Activated CD4-positive, alpha-beta memory T cell treated with anti-CD3 and anti-CD28 coated beads, Interleukin-2, amount 10 ng/mL, durations not matched to agents 7 days and 5 days (primary cell): Measurements from ENCODE around the gene CAMK2G. TPM values are rescaled to one million over a fixed set of nuclear protein-coding genes. Genes with fewer than 3 reads are reported as not detected.

Experiments used
- CTCF ChIA-PET: fragments of 350-600 bp; sonication (Branson Sonifier 250); formaldehyde crosslinking; loops from one replicate; lab custom pipeline; 2021; ENCODE audit warnings: antibody characterized with exemption, inconsistent platforms; lab: Charles Lee
- POLR2A ChIA-PET: fragments of 350-600 bp; sonication (Branson Sonifier 250); formaldehyde crosslinking; loops from one replicate; lab custom pipeline; 2021; ENCODE audit warnings: antibody characterized with exemption; lab: Charles Lee
- DNase-seq: peaks from one replicate; pipeline ENCODE4 v3.0.0-alpha.2; 2020
- H3K27ac Mint-ChIP-seq: one replicate; pipeline ENCODE4 v1.8.0; 2021; ENCODE audit warnings: mild to moderate bottlenecking, mixed read lengths
- H3K27me3 Mint-ChIP-seq: one replicate; pipeline ENCODE4 v1.8.0; 2021; ENCODE audit warnings: mixed read lengths
- H3K36me3 Mint-ChIP-seq: one replicate; pipeline ENCODE4 v1.8.0; 2021; ENCODE audit warnings: low read depth, mixed read lengths
- H3K4me1 Mint-ChIP-seq: one replicate; pipeline ENCODE4 v1.8.0; 2021; ENCODE audit warnings: mixed read lengths
- H3K4me3 Mint-ChIP-seq: one replicate; pipeline ENCODE4 v1.8.0; 2021; ENCODE audit warnings: mild to moderate bottlenecking, mixed read lengths
- H3K9me3 Mint-ChIP-seq: one replicate; pipeline ENCODE4 v1.8.0; 2021; ENCODE audit warnings: mixed read lengths
- total RNA-seq, 2 experiments: library from RNA; stranded (reverse); gene quantifications; one replicate each; pipeline ENCODE4 v1.2.3, GENCODE V29; 2021

CAMK2G gene
- total RNA-seq, 2 experiments from 2014 or later: 46.4 to 48.5 TPM

DNA sequence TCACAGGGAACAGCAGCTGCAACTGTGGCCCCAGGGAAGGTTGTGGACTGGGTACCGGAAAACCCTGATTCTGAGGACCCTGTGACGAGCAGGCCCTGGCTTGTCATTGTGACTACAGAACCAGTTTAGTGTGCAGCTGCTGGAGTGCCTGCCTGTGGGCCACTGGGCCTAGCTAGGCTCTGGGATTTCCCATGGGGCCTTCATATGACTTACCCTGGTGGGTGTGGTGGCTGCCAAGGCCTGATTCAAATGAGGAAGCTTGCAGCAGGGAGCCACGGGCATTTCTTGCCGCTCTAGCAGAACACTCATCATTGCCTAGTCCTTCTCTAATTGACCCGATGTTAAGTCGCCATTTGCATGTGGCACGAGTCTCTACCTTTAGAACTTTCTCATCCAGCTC is 14.7 kb upstream of the CAMK2G start:
- Mint-ChIP-seq H3K9me3 (no peaks in the 10 kb centered on the region), H3K4me3 (no peak overlapping the region), H3K36me3 (no peaks in the 10 kb centered on the region), H3K4me1 (peaks cover 18% of the 10 kb centered on the region), H3K27me3 (peaks cover 4% of the 10 kb centered on the region), H3K27ac (no peak overlapping the region)
- ChIA-PET CTCF (interaction anchor here (0.9 to 16.3 kb wide), 9 partner anchors 10 to 192 kb away, joined by 3 to 415 read pairs (median 5); no protein-coding TSS in a partner anchor), POLR2A (interaction anchor here (0.9 to 3.6 kb wide), 3 partner anchors 10 to 170 kb away, joined by 3 to 26 read pairs (median 3); no protein-coding TSS in a partner anchor)
- DNase-seq: no peak

GRCh38 chr10:73888514-73888913 is 14.2 kb upstream of the CAMK2G start:
- H3K36me3 Mint-ChIP-seq: no peaks in the 10 kb centered on the region
- CTCF ChIA-PET: interaction anchor here (0.9 to 16.3 kb wide), 9 partner anchors 9 to 190 kb away, joined by 3 to 415 read pairs (median 7); no protein-coding TSS in a partner anchor
- peaks cover 16% of the 10 kb centered on the region for H3K4me1 Mint-ChIP-seq
- no peak overlapping the region for H3K27ac Mint-ChIP-seq
- no peak overlapping the region for H3K4me3 Mint-ChIP-seq
- peaks cover 4% of the 10 kb centered on the region for H3K27me3 Mint-ChIP-seq
- POLR2A ChIA-PET: interaction anchor here (1.2 to 3.6 kb wide), 2 partner anchors 9 to 52 kb away, joined by 3 to 26 read pairs; no protein-coding TSS in a partner anchor
- DNase-seq: no peak
- no peaks in the 10 kb centered on the region for H3K9me3 Mint-ChIP-seq

DNA sequence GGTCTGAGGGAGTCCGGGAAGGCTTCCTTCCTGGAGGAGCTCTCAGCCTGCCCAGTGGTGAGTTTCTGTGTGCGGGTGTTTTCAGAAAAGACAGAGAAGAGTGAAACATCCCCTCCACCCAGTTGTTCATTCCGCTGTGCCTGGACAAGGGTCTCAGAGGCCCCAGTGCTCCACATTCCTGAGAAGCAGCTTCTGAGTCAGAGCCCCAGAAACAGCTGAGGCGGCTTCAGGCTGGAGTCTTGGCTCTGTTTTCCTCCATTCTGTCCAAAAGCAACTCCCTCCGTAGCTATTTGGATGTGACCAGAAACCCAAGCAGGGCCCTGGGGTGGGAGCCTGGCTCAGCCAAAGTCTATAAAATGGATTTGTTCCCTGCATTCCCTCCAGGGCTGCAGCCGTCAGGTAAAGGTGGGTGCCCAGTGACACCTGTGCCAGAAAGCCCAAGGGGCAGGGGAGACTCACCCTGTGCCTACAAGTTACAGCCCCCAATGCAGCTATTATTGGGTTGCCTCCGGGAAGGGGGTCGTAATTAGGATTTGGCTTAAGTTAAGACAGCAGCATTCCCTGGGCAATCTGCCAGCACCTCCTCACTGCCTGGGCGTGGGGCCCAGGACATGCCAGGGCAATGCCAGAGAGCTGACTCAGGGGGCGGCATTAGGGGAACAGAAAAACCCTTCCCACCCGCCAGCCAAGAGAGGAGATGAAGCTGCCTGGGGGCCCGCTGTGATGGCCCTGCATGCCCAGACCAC is 13.1 kb upstream of the CAMK2G start:
- POLR2A ChIA-PET: interaction anchor here (0.8 to 3.6 kb wide), 4 partner anchors 8 to 169 kb away, joined by 3 to 26 read pairs (median 4); no protein-coding TSS in a partner anchor

DNA sequence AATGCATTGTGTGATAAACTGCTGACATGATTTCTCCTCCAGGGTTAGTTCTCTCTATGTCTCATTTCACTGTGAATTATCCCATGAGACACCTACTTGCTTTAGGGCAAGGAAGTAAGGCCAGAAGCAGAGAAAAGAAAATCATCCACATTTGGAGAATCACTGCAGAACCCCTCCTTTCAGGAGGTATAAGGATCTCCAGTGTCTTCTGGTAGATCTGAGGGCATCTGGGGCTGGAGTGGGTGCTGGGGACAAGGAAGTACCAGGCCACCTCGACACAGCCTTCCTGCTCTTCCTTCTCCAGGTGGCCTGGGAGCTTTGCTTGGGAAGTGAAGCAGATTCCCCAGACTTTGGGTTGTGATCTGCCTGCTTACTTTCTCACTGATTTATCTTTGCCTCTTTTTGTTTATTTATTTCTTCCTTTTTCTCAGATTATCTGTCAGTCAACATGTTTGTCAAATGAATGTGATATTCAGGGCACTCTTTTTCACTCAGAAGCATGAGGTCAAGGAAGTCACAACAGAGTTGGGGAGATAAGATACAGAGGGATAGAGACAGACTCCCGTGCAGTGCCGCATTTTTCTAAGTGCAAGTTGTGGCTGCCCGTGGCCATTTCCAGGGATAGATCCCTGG is 12.4 kb upstream of the CAMK2G start:
- H3K9me3 Mint-ChIP-seq: no peaks in the 10 kb centered on the region
- CTCF ChIA-PET: interaction anchor here (0.7 to 16.3 kb wide), 57 partner anchors 7 to 357 kb away, joined by 3 to 415 read pairs (median 4); partner anchors contain the start of gene VCL
- no peak overlapping the region for H3K27ac Mint-ChIP-seq
- H3K27me3 Mint-ChIP-seq: no peaks in the 10 kb centered on the region
- POLR2A ChIA-PET: interaction anchor here (0.7 to 3.6 kb wide), 9 partner anchors 24 to 170 kb away, joined by 3 to 26 read pairs (median 4); partner anchors contain the start of gene PLAU
- H3K4me1 Mint-ChIP-seq: peaks cover 16% of the 10 kb centered on the region
- H3K36me3 Mint-ChIP-seq: no peaks in the 10 kb centered on the region
- no peak for DNase-seq
- no peak overlapping the region for H3K4me3 Mint-ChIP-seq

More for the DNA sequence above, 13.1 kb upstream of the CAMK2G start:
- Mint-ChIP-seq H3K9me3 (no peaks in the 10 kb centered on the region), H3K4me1 (peaks cover 16% of the 10 kb centered on the region), H3K4me3 (no peak overlapping the region), H3K27ac (no peak overlapping the region), H3K36me3 (no peaks in the 10 kb centered on the region), H3K27me3 (peaks cover 2% of the 10 kb centered on the region)
- no peak for DNase-seq
- CTCF ChIA-PET: interaction anchor here (0.5 to 16.3 kb wide), 22 partner anchors 8 to 227 kb away, joined by 3 to 415 read pairs (median 7); no protein-coding TSS in a partner anchor

DNA sequence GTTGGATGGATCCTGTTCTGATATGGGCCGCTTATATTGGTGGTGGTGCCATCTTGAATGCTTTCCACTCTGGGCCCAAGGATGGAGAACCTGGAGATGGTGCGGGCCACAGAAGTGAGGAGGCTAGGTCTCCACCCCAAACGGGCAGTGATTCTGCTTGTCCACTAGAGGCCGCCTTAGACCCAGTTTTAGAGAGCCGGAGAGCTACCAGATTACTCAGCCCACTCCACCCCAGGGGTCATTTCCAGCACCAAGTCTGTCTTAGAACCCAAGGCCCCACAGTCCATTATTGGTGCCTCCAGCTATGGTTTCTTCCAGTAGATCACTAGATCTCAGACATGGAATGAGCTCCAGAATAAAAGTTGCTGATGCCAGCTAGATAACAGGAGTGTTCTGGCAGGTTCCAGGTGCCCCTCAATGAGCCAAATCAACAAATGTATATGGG is 11.8 kb upstream of the CAMK2G start:
- Mint-ChIP-seq H3K27ac (no peak overlapping the region), H3K36me3 (no peaks in the 10 kb centered on the region), H3K27me3 (no peaks in the 10 kb centered on the region), H3K9me3 (no peaks in the 10 kb centered on the region), H3K4me3 (no peak overlapping the region), H3K4me1 (peaks cover 16% of the 10 kb centered on the region)
- ChIA-PET POLR2A (interaction anchor here (0.7 to 3.6 kb wide), 8 partner anchors 24 to 170 kb away, joined by 3 to 26 read pairs (median 4); partner anchors contain the start of gene PLAU), CTCF (interaction anchor here (0.7 to 16.3 kb wide), 55 partner anchors 8 to 358 kb away, joined by 3 to 415 read pairs (median 4); partner anchors contain the start of gene VCL)
- DNase-seq: peak; percentile 74

GRCh38 chr10:73884017-73884416 is 9.7 kb upstream of the CAMK2G start:
- ChIA-PET CTCF (interaction anchor here (13.8 to 16.3 kb wide), 2 partner anchors 35 to 57 kb away, joined by 350 to 415 read pairs; no protein-coding TSS in a partner anchor), POLR2A (no interaction called here)
- Mint-ChIP-seq H3K27ac (no peak overlapping the region), H3K4me1 (peaks cover 28% of the 10 kb centered on the region), H3K9me3 (no peaks in the 10 kb centered on the region), H3K27me3 (no peaks in the 10 kb centered on the region), H3K36me3 (no peaks in the 10 kb centered on the region), H3K4me3 (no peak overlapping the region)
- no peak for DNase-seq

- ChIA-PET POLR2A (no interaction called here), CTCF (interaction anchor here (0.6 to 16.3 kb wide), 8 partner anchors 9 to 147 kb away, joined by 3 to 350 read pairs (median 26); no protein-coding TSS in a partner anchor)
- Mint-ChIP-seq H3K9me3 (no peaks in the 10 kb centered on the region), H3K36me3 (no peaks in the 10 kb centered on the region), H3K4me1 (peaks cover 36% of the 10 kb centered on the region), H3K27ac (no peak overlapping the region), H3K27me3 (peaks cover 5% of the 10 kb centered on the region), H3K4me3 (no peak overlapping the region)
- DNase-seq: no peak
Measured at GRCh38 chr10:73881221-73881919, 7.0 kb upstream of the CAMK2G start.

GRCh38 chr10:73879296-73880173 is 5.2 kb upstream of the CAMK2G start:
- peak overlapping the region; percentile 6 for H3K27ac Mint-ChIP-seq
- ChIA-PET POLR2A (interaction anchor here (0.6 to 4.0 kb wide), 23 partner anchors 9 to 242 kb away, joined by 3 to 55 read pairs (median 4); a partner anchor contains a TSS), CTCF (interaction anchor here (0.6 to 16.3 kb wide), 64 partner anchors 10 to 1355 kb away, joined by 3 to 350 read pairs (median 5); partner anchors contain the start of genes ADK, AP3M1, CHCHD1 and SEC24C)
- peak; percentile 96 for DNase-seq
- H3K4me1 Mint-ChIP-seq: peaks cover 37% of the 10 kb centered on the region
- H3K9me3 Mint-ChIP-seq: no peaks in the 10 kb centered on the region
- H3K36me3 Mint-ChIP-seq: no peaks in the 10 kb centered on the region
- H3K27me3 Mint-ChIP-seq: peaks cover 5% of the 10 kb centered on the region
- H3K4me3 Mint-ChIP-seq: no peak overlapping the region

DNA sequence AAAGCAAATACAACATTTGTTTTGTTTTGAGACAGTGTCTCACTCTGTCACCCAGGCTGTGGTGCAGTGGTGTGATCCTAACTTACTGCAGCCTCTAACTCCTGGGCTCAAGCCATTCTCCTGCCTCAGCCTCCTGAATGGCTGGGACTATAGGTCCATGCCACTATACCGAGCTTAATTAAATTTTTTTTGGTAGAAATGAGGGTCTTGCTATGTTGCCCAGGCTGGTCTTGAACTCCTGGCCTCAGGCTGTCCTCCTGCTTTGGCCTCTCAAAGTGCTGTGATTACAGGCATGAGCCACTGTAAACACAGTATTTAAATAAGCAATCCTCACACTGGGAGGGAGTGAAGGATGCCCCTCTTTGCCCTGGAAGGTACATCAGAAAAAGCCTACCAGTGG is 4.0 kb upstream of the CAMK2G start:
- no peaks in the 10 kb centered on the region for H3K9me3 Mint-ChIP-seq
- H3K4me1 Mint-ChIP-seq: peaks cover 38% of the 10 kb centered on the region
- H3K4me3 Mint-ChIP-seq: no peak overlapping the region
- no peaks in the 10 kb centered on the region for H3K36me3 Mint-ChIP-seq
- no peak for DNase-seq
- H3K27ac Mint-ChIP-seq: no peak overlapping the region
- ChIA-PET POLR2A (interaction anchor here (0.8 to 4.0 kb wide), 6 partner anchors 9 to 54 kb away, joined by 3 to 55 read pairs (median 6); no protein-coding TSS in a partner anchor), CTCF (interaction anchor here (0.7 to 16.3 kb wide), 12 partner anchors 12 to 272 kb away, joined by 4 to 350 read pairs (median 20); partner anchors contain the start of genes ADK, AP3M1 and CHCHD1)
- peaks cover 5% of the 10 kb centered on the region for H3K27me3 Mint-ChIP-seq

GRCh38 chr10:73877533-73878160 is 3.3 kb upstream of the CAMK2G start:
- CTCF ChIA-PET: interaction anchor here (0.8 to 16.3 kb wide), 6 partner anchors 9 to 63 kb away, joined by 4 to 350 read pairs (median 74); no protein-coding TSS in a partner anchor
- H3K27me3 Mint-ChIP-seq: peaks cover 5% of the 10 kb centered on the region

More at GRCh38 chr10:73877533-73878160, 3.3 kb upstream of the CAMK2G start:
- no peak overlapping the region for H3K27ac Mint-ChIP-seq
- no peak overlapping the region for H3K4me3 Mint-ChIP-seq
- H3K9me3 Mint-ChIP-seq: no peaks in the 10 kb centered on the region
- POLR2A ChIA-PET: interaction anchor here (0.7 to 4.0 kb wide), 4 partner anchors 12 to 31 kb away, joined by 3 to 55 read pairs (median 4); no protein-coding TSS in a partner anchor
- no peak for DNase-seq
- H3K36me3 Mint-ChIP-seq: peaks cover 6% of the 10 kb centered on the region
- peaks cover 45% of the 10 kb centered on the region for H3K4me1 Mint-ChIP-seq
